Karpas-422 (cell line): Measurements from ENCODE around the gene C1QTNF4. TPM values are rescaled to one million over a fixed set of nuclear protein-coding genes. Genes with fewer than 3 reads are reported as not detected.
"Not testable (repeated sequence)": the region's sequence is repeated elsewhere in the genome, so short reads cannot be mapped to it uniquely, and the experiment has no call there.

Experiments
- DNase-seq: peaks from one replicate; pipeline ENCODE4 v3.0.0-alpha.2; 2015
- H2AFZ ChIP-seq: fragments of 200-600 bp; sonication (generic); 2 replicates; pipeline ENCODE4 v1.6.1; 2014; ENCODE audit warnings: antibody characterized with exemption, low read length, mixed read lengths
- H3K27ac ChIP-seq: fragments of 200-600 bp; sonication (generic); 2 replicates; pipeline ENCODE4 v1.5.1; 2014; ENCODE audit warnings: mild to moderate bottlenecking, low read length, moderate library complexity
- H3K27me3 ChIP-seq: fragments of 200-600 bp; sonication (generic); 2 replicates; pipeline ENCODE4 v1.6.1; 2014; ENCODE audit warnings: low read length, mixed read lengths
- H3K36me3 ChIP-seq: fragments of 200-600 bp; sonication (generic); 2 replicates; pipeline ENCODE4 v1.6.1; 2014; ENCODE audit warnings: low read length, mixed read lengths; ENCODE audit not compliant: insufficient read depth
- H3K4me1 ChIP-seq: fragments of 200-600 bp; sonication (generic); 2 replicates; pipeline ENCODE4 v1.6.1; 2014; ENCODE audit warnings: mild to moderate bottlenecking, low read length, mixed read lengths
- H3K4me2 ChIP-seq: fragments of 200-600 bp; sonication (generic); 2 replicates; pipeline ENCODE4 v1.6.1; 2014; ENCODE audit warnings: low read length, low read depth, mild to moderate bottlenecking; ENCODE audit not compliant: poor library complexity, severe bottlenecking
- H3K4me3 ChIP-seq: fragments of 200-600 bp; sonication (generic); 2 replicates; pipeline ENCODE4 v1.5.1; 2014; ENCODE audit warnings: mild to moderate bottlenecking, antibody characterized with exemption, low read length, mixed read lengths
- H3K79me2 ChIP-seq: fragments of 200-600 bp; sonication (generic); 2 replicates; pipeline ENCODE4 v1.6.1; 2014; ENCODE audit warnings: mild to moderate bottlenecking, low read length, mixed read lengths
- H3K9ac ChIP-seq: fragments of 200-600 bp; sonication (generic); 2 replicates; pipeline ENCODE4 v1.6.0; 2014; ENCODE audit warnings: low read length
- H3K9me2 ChIP-seq: fragments of 200-600 bp; sonication (generic), shearing (Covaris generic); replicated peaks from 2 replicates; pipeline ENCODE4 v1.6.0; 2014; ENCODE audit warnings: mild to moderate bottlenecking, low read length, moderate library complexity; ENCODE audit not compliant: insufficient read depth
- H3K9me3 ChIP-seq: fragments of 300-700, 200-600 bp; sonication (generic); 2 replicates; pipeline ENCODE4 v1.6.1; 2014; ENCODE audit warnings: low read length, mixed read lengths
- H4K20me1 ChIP-seq: fragments of 200-600 bp; sonication (generic); 2 replicates; pipeline ENCODE4 v1.6.1; 2014; ENCODE audit warnings: mild to moderate bottlenecking, antibody characterized with exemption, low read length, low read depth; ENCODE audit not compliant: insufficient read depth
- total RNA-seq: library from RNA; depleted of rRNA; stranded (reverse); fragments of >200 nt; shearing (Covaris generic); gene quantifications from 2 replicates; pipeline ENCODE4 v1.2.3, GENCODE V29; 2014; ENCODE audit warnings: low replicate concordance

The C1QTNF4 gene
- total RNA-seq, 1 experiment from 2014 or later: not detected

DNA sequence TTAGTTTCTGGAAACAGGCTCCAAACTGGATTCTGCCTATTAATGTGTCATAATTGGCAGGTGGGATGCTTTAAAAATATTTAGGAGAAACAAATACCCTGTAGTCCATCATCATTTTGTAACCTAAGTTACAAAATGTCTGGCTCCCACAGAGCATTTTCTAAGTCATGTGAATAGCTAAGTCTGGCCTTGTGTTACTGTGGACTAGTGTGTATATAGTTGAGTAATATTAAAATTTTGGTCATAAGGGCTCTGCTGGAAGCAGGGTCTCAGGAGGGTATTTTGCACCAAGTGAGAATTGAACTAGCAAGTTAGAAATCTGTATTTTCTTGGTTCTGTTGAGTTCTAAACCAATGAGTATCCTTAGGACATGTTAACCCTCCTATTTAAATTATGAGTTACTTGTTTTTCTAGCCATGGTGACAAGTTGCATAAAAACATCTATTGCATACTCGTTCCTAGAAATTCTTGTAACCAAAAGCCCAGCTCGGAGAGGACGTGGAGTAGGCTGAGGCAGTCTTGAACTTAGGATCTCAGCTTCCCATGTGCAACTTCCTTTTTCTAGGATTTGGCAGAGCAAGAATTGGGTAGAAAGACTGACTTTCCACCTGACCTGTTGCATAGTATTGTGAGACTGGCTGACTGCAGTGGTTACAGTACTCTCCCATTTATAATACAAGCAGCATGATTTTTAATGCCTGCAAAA lies 23.4 kb downstream of the C1QTNF4 start:
- Histone ChIP-seq H3K27ac (no peak overlapping the region), H2AFZ (no peak overlapping the region), H3K79me2 (peaks cover 76% of the 10 kb centered on the region), H3K9ac (no peak overlapping the region), H3K27me3 (no peaks in the 10 kb centered on the region), H3K4me2 (no peak overlapping the region), H3K4me3 (no peak overlapping the region), H3K4me1 (peaks cover 10% of the 10 kb centered on the region), H3K9me3 (no peaks in the 10 kb centered on the region), H4K20me1 (no peaks in the 10 kb centered on the region), H3K36me3 (peaks cover 48% of the 10 kb centered on the region), H3K9me2 (no peaks in the 10 kb centered on the region)
- DNase-seq: no peak

DNA sequence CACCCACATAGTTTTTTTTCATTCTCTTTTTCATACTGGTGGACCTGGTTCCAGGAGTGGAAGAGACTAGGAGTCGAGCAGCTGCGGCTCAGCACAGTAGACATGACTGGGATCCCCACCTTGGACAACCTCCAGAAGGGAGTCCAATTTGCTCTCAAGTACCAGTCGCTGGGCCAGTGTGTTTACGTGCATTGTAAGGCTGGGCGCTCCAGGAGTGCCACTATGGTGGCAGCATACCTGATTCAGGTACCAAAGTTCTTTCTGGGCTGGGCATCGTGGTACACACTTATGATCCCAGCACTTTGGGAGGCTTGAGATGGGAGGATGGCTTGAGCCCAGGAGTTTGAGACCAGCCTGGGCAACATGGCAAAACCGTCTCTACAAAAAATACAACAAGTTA lies 24.6 kb downstream of the C1QTNF4 start:
- H3K36me3 ChIP-seq: peaks cover 43% of the 10 kb centered on the region
- no peak overlapping the region for H2AFZ ChIP-seq
- no peak overlapping the region for H3K9ac ChIP-seq
- no peak overlapping the region for H3K27ac ChIP-seq
- H3K27me3 ChIP-seq: no peaks in the 10 kb centered on the region
- H3K79me2 ChIP-seq: peaks cover 81% of the 10 kb centered on the region
- H3K4me2 ChIP-seq: no peak overlapping the region
- no peak overlapping the region for H3K4me3 ChIP-seq
- H3K9me3 ChIP-seq: no peaks in the 10 kb centered on the region
- H3K9me2 ChIP-seq: no peaks in the 10 kb centered on the region
- DNase-seq: no peak
- H3K4me1 ChIP-seq: peaks cover 15% of the 10 kb centered on the region
- H4K20me1 ChIP-seq: no peaks in the 10 kb centered on the region

DNA sequence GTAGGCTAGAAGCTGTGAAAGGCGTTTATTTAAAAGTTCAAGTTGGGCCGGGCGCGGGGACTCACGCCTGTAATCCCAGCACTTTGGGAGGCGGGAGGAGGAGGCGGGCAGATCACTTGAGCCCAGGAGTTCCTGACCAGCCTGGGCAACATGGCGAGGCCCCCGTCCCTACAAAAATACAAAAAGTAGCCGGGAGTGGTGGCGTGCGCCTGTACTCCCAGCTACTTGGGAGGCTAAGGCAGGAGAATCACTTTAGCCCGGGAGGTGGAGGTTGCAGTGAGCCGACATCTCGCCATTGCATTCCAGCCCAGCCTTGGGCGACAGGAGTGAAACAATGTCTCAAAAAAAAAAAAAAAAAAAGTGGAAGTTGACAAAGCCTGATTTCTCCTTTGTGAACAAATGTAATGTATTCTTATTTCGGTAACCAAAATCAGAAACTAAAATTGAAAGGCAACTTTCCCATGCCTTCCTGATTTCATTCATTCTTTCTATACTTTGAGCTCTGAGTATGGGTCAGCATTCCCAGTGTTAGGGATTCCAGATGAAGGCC lies 28.0 kb downstream of the C1QTNF4 start:
- peak overlapping the region; percentile 96 for H3K4me3 ChIP-seq
- H3K27me3 ChIP-seq: no peaks in the 10 kb centered on the region
- H3K9me3 ChIP-seq: no peaks in the 10 kb centered on the region
- H4K20me1 ChIP-seq: no peaks in the 10 kb centered on the region
- H3K36me3 ChIP-seq: peaks cover 18% of the 10 kb centered on the region; the same call in 1 of the 2 replicates
- H3K79me2 ChIP-seq: peaks cover 70% of the 10 kb centered on the region
- peak overlapping the region; percentile 77 for H3K27ac ChIP-seq
- H3K9ac ChIP-seq: peak overlapping the region; percentile 97
- no peak for DNase-seq
- peak overlapping the region; percentile 44; the same call in 1 of the 2 replicates for H2AFZ ChIP-seq
- H3K9me2 ChIP-seq: no peaks in the 10 kb centered on the region
- H3K4me2 ChIP-seq: peak overlapping the region; percentile 91
- H3K4me1 ChIP-seq: peaks cover 24% of the 10 kb centered on the region

DNA sequence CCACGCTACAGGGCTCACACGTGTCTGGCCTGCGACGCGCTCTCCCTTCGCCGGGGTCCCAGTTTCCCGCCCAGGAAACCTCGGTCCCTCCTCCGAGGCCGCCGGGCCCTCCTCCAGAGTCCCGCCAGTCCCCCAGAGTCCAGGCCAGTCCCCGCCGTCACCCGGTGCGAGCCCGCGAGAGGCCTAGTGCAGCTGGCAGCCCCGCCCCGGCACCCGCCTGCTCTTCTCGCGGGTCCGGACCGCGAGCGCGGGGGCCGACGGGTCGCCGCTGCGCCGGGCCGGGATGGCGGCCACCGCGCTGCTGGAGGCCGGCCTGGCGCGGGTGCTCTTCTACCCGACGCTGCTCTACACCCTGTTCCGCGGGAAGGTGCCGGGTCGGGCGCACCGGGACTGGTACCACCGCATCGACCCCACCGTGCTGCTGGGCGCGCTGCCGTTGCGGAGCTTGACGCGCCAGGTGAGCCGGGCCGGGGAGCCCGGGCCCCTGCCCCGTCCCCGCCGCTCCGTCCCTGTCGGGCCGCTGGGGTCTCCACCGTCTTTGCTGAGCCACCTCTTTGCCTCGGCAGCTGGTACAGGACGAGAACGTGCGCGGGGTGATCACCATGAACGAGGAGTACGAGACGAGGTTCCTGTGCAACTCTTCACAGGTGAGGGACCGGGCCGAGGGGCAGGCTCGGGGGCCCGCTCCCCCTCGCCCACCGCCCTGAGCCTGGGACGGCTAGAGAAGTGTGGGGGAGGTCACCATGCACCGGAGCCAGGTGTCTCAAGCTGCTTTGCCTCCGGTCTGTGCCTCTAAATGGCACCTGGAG lies 28.7 kb downstream of the C1QTNF4 start, which contains the start of gene PTPMT1:
PTPMT1 (plus strand) TSS at position 260 of the 809 bp plus-strand sequence; CDS start at position 284, 24 bp downstream.
- H3K9me2 ChIP-seq: no peaks in the 10 kb centered on the region
- DNase-seq: peak; percentile 92
- H2AFZ ChIP-seq: peak within 1 kb of the TSS; percentile 70; the same call in 1 of the 2 replicates
- H3K27me3 ChIP-seq: no peaks in the 10 kb centered on the region
- no peaks in the 10 kb centered on the region for H3K9me3 ChIP-seq
- H4K20me1 ChIP-seq: no peaks in the 10 kb centered on the region
- peak within 1 kb of the TSS; percentile 91 for H3K4me2 ChIP-seq
- peak within 1 kb of the TSS; percentile 97 for H3K9ac ChIP-seq
- H3K4me3 ChIP-seq: peak within 1 kb of the TSS; percentile 96
- H3K79me2 ChIP-seq: peaks cover 63% of the 10 kb centered on the region
- peak within 1 kb of the TSS; percentile 77 for H3K27ac ChIP-seq
- peaks cover 11% of the 10 kb centered on the region; the same call in 1 of the 2 replicates for H3K36me3 ChIP-seq
- peaks cover 24% of the 10 kb centered on the region for H3K4me1 ChIP-seq

- Histone ChIP-seq H3K4me2 (peak overlapping the region; percentile 91), H3K4me3 (peak overlapping the region; percentile 96), H4K20me1 (no peaks in the 10 kb centered on the region), H3K27me3 (no peaks in the 10 kb centered on the region), H3K9me2 (no peaks in the 10 kb centered on the region), H3K27ac (peak overlapping the region; percentile 77), H2AFZ (peak overlapping the region; percentile 70; the same call in 1 of the 2 replicates), H3K9ac (peak overlapping the region; percentile 97), H3K79me2 (peaks cover 57% of the 10 kb centered on the region), H3K36me3 (peaks cover 7% of the 10 kb centered on the region; the same call in 1 of the 2 replicates), H3K9me3 (no peaks in the 10 kb centered on the region), H3K4me1 (peaks cover 24% of the 10 kb centered on the region)
- DNase-seq: no peak
These were observed 29.3 kb downstream of the C1QTNF4 start for GRCh38 chr11:47564933-47565339.

DNA sequence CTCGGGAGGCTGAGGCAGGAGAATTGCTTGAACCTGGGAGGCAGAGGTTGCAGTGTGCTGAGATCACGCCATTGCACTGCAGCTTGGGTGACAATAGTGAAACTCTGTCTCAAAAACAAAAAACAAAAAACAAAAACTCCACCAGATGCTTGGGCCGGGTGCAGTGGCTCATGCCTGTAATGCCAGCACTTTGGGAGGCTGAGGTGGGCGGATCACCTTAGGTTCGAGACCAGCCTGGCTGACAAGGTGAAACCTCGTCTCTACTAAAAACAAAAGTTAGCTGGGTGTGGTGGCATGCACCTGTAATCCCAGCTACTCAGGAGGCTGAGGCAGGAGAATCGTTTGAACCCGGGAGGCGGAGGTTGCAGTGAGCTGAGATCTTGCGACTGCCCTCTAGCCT lies 29.8 kb downstream of the C1QTNF4 start:
- H3K27ac ChIP-seq, H3K36me3 ChIP-seq, H3K9me3 ChIP-seq, H2AFZ ChIP-seq, H4K20me1 ChIP-seq, DNase-seq, H3K27me3 ChIP-seq, H3K9me2 ChIP-seq: not testable (repeated sequence)
- Histone ChIP-seq H3K4me1 (peaks cover 24% of the 10 kb centered on the region), H3K9ac (peak overlapping the region; percentile 97), H3K4me2 (peak overlapping the region; percentile 91), H3K4me3 (peak overlapping the region; percentile 96), H3K79me2 (peaks cover 52% of the 10 kb centered on the region)

DNA sequence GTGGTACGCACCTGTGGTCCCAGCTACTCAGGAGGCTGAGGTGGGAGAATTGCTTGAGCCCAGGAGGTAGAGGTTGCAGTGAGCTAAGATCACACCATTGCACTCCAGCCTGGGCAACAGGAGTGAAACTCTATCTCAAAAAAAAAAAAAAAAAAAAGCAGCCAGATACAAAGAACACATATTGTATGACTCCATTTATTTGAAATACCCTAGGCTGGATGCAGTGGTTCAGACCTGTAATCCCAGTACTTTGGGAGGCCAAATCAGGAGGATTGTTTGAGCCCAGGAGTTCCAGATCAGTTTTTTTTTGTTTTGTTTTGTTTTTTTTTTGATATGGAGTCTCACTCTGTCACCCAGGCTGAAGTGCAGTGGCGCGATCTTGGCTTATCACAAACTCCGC lies 31.8 kb downstream of the C1QTNF4 start:
- H3K79me2 ChIP-seq: peaks cover 36% of the 10 kb centered on the region
- H3K4me2 ChIP-seq, H3K27me3 ChIP-seq, DNase-seq, H3K9ac ChIP-seq, H3K27ac ChIP-seq, H2AFZ ChIP-seq, H3K4me3 ChIP-seq, H3K9me3 ChIP-seq, H3K9me2 ChIP-seq, H4K20me1 ChIP-seq, H3K36me3 ChIP-seq: not testable (repeated sequence)
- H3K4me1 ChIP-seq: peaks cover 24% of the 10 kb centered on the region

DNA sequence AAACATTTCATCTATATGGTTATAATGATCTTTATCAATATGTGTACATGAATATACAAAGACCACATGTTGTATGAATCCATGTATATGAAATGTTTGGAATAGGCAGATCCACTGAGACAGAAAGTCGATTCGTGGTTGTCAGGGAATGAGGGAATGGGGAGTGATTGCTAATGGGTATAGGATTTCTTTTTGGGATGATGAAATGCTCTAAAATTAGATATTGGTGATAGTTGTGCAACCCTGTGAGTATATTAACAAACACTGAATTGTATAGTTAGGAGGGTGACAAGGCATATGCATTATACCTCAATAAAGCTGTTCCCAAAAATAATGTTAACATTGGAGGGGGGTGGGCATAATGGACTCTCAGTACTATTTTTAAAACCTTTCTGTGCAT lies 33.8 kb downstream of the C1QTNF4 start:
- H3K9me3 ChIP-seq: no peaks in the 10 kb centered on the region
- no peak overlapping the region for H3K4me2 ChIP-seq
- H3K9ac ChIP-seq: no peak overlapping the region
- H2AFZ ChIP-seq: no peak overlapping the region
- DNase-seq: no peak
- peaks cover 16% of the 10 kb centered on the region for H3K79me2 ChIP-seq
- no peak overlapping the region for H3K4me3 ChIP-seq
- peaks cover 20% of the 10 kb centered on the region for H3K4me1 ChIP-seq
- H3K9me2 ChIP-seq: no peaks in the 10 kb centered on the region
- no peaks in the 10 kb centered on the region for H3K27me3 ChIP-seq
- H3K36me3 ChIP-seq: no peaks in the 10 kb centered on the region
- no peak overlapping the region for H3K27ac ChIP-seq
- H4K20me1 ChIP-seq: no peaks in the 10 kb centered on the region
